ENCODE measurements around the gene PAK2.
A peak's percentile ranks its signal among the peaks of the same experiment; 100 is the strongest.

PAK2 gene

GRCh38 chr3:196789885-196790359 lies 50.3 kb downstream of the PAK2 start:
- no peak for TF ChIP-seq CTCF (conservative IDR thresholded peaks at IDR 0.05)
- peak overlapping the region; percentile 84 for H3K27ac ChIP-seq

- peak overlapping the region; percentile 84 for H3K27ac ChIP-seq
- TF ChIP-seq CTCF (conservative IDR thresholded peaks at IDR 0.05) = no peak
These were observed 51.0 kb downstream of the PAK2 start for GRCh38 chr3:196790636-196791035.

GRCh38 chr3:196792771-196793170 lies 53.1 kb downstream of the PAK2 start:
- peak overlapping the region; percentile 78 for H3K27ac ChIP-seq
- no peak for TF ChIP-seq CTCF (conservative IDR thresholded peaks at IDR 0.05)

GRCh38 chr3:196793246-196793645 lies 53.6 kb downstream of the PAK2 start:
- peak overlapping the region; percentile 78 for H3K27ac ChIP-seq
- no peak for TF ChIP-seq CTCF (conservative IDR thresholded peaks at IDR 0.05)

- H3K27ac ChIP-seq = peak overlapping the region; percentile 78; the same call in 1 of the 2 replicates
- no peak for TF ChIP-seq CTCF (conservative IDR thresholded peaks at IDR 0.05)
These were observed 54.8 kb downstream of the PAK2 start for GRCh38 chr3:196794467-196794866.

- TF ChIP-seq CTCF (conservative IDR thresholded peaks at IDR 0.05) = no peak
- H3K27ac ChIP-seq = no peak overlapping the region
These were observed 56.7 kb downstream of the PAK2 start for GRCh38 chr3:196796317-196796716.

GRCh38 chr3:196800742-196801434 lies 61.2 kb downstream of the PAK2 start:
- no peak for TF ChIP-seq CTCF (conservative IDR thresholded peaks at IDR 0.05)
- H3K27ac ChIP-seq = no peak overlapping the region
